HCT116 (cell line): ENCODE results near the gene RAI2. TPM values are rescaled to one million over a fixed set of nuclear protein-coding genes. Genes with fewer than 3 reads are reported as not detected.

Experiments used
- ATAC-seq: fragments of 200-7000 bp; cut with Tn5 transposase; 2 replicates; pipeline ENCODE4 v1.9.1; 2020; ENCODE audit warnings: mild to moderate bottlenecking, moderate library complexity
- BruUV-seq: library from RNA; stranded (reverse); fragments of 400-500 nt; replicated peaks from 2 replicates; lab custom pipeline; 2021; lab: Mats Ljungman, UMichigan
- CTCF ChIA-PET: fragments of 300-600 bp; sonication (Branson Sonifier 250); formaldehyde crosslinking; loops from one replicate; lab custom pipeline; 2021; ENCODE audit warnings: antibody characterized with exemption; lab: Charles Lee
- POLR2A ChIA-PET: fragments of 300-600, 350-600 bp; sonication (Branson Sonifier 250); formaldehyde crosslinking; loops from one replicate; lab custom pipeline; 2021; ENCODE audit warnings: antibody characterized with exemption; lab: Charles Lee
- RAD21 ChIA-PET, 2 experiments: fragments of 300-600 bp; sonication (Branson Sonifier 250); formaldehyde crosslinking; loops; one replicate each; lab custom pipeline; 2023; ENCODE audit warnings: low total read pairs in 2 of 2; ENCODE audit not compliant: uncharacterized antibody in 2 of 2, unreplicated experiment in 2 of 2, low non-redundant PET in 1 of 2; lab: Charles Lee
- DNase-seq: peaks from one replicate; pipeline ENCODE4 v3.0.0-alpha.2; 2010; ENCODE audit warnings: low read depth, low spot score
- H2AFZ ChIP-seq: fragments of 200-600 bp; shearing (Covaris generic), sonication (generic); 2 replicates; pipeline ENCODE4 v1.6.1; 2017; ENCODE audit warnings: low read depth, mixed run types, mixed read lengths, antibody characterized with exemption, low read length; ENCODE audit not compliant: poor library complexity, severe bottlenecking
- H3K27ac ChIP-seq: 2 replicates; pipeline ENCODE4 v1.5.1; 2012; ENCODE audit warnings: low read depth, low read length
- H3K27me3 ChIP-seq: fragments of 200-600 bp; sonication (generic); 2 replicates; pipeline ENCODE4 v1.6.1; 2016; ENCODE audit warnings: mixed run types, low read length, mixed read lengths; ENCODE audit not compliant: insufficient read depth
- H3K36me3 ChIP-seq, 2 experiments: fragments of 200-500 bp in 1 of 2; fragments of 200-600 bp in 1 of 2; sonication (Bioruptor generic) in 1 of 2; sonication (generic) in 1 of 2; 2 replicates each; pipeline versions ENCODE4 v1.5.1 to v1.6.1; 2014 to 2016; ENCODE audit warnings: low read length in 2 of 2, inconsistent platforms in 1 of 2, mixed read lengths in 1 of 2, mixed run types in 1 of 2; ENCODE audit not compliant: insufficient read depth in 2 of 2, control insufficient read depth in 1 of 2
- H3K4me1 ChIP-seq, 2 experiments: fragments of 200-600 bp in 1 of 2; sonication (generic) in 1 of 2; 2 replicates each; pipeline versions ENCODE4 v1.5.1 to v1.6.1; 2012 to 2017; ENCODE audit warnings: low read length in 2 of 2, inconsistent platforms in 1 of 2, mild to moderate bottlenecking in 1 of 2, mixed read lengths in 1 of 2, mixed run types in 1 of 2, moderate library complexity in 1 of 2; ENCODE audit not compliant: insufficient read depth in 2 of 2, control insufficient read depth in 1 of 2
- H3K4me2 ChIP-seq: fragments of 200-600 bp; sonication (generic); 2 replicates; pipeline ENCODE4 v1.6.1; 2017; ENCODE audit warnings: mixed run types, low read length, mixed read lengths
- H3K4me3 ChIP-seq, 2 experiments: fragments of 200-600 bp in 1 of 2; sonication (generic) in 1 of 2; replicated peaks in 1 of 2; 2 replicates each; pipeline ENCODE4 v1.5.1; 2011 to 2016; ENCODE audit warnings: low read length in 2 of 2, control low read depth in 1 of 2, low read depth in 1 of 2, mild to moderate bottlenecking in 1 of 2, mixed read lengths in 1 of 2, mixed run types in 1 of 2
- H3K79me2 ChIP-seq: fragments of 200-600 bp; sonication (generic); 2 replicates; pipeline ENCODE4 v1.6.1; 2017; ENCODE audit warnings: mild to moderate bottlenecking, mixed run types, low read length, moderate library complexity, mixed read lengths; ENCODE audit not compliant: insufficient read depth
- H3K9ac ChIP-seq: fragments of 200-600 bp; sonication (generic); 2 replicates; pipeline ENCODE4 v1.6.1; 2016; ENCODE audit warnings: low read length, mixed read lengths
- H3K9me2 ChIP-seq: fragments of 200-600 bp; sonication (generic), shearing (Covaris generic); 2 replicates; pipeline ENCODE4 v1.6.1; 2017; ENCODE audit warnings: mixed run types, mild to moderate bottlenecking, moderate library complexity; ENCODE audit not compliant: insufficient read depth
- H3K9me3 ChIP-seq, 2 experiments: fragments of 200-500 bp in 1 of 2; fragments of 200-600 bp in 1 of 2; sonication (Bioruptor generic) in 1 of 2; sonication (generic) in 1 of 2; 2 replicates each; pipeline ENCODE4 v1.6.1; 2014 to 2017; ENCODE audit warnings: low read length in 2 of 2, mixed read lengths in 2 of 2, inconsistent platforms in 1 of 2, low read depth in 1 of 2, mild to moderate bottlenecking in 1 of 2, mixed run types in 1 of 2, moderate library complexity in 1 of 2; ENCODE audit not compliant: control insufficient read depth in 1 of 2, insufficient read depth in 1 of 2
- H4K20me1 ChIP-seq: fragments of 200-600 bp; sonication (generic), shearing (Covaris generic); 2 replicates; pipeline ENCODE4 v1.6.1; 2017; ENCODE audit warnings: mixed run types, mild to moderate bottlenecking, moderate library complexity; ENCODE audit not compliant: insufficient read depth
- CBX3 ChIP-seq: IDR thresholded peaks from 2 replicates; pipeline ENCODE4 v1.6.1; 2012; ENCODE audit warnings: low read depth
- SRF ChIP-seq: IDR thresholded peaks from 2 replicates; pipeline ENCODE4 v1.6.1; 2012; ENCODE audit warnings: low read depth
- YY1 ChIP-seq: IDR thresholded peaks from 2 replicates; pipeline ENCODE4 v1.6.1; 2011; ENCODE audit warnings: low read length, low read depth, moderate library complexity, mild to moderate bottlenecking; ENCODE audit not compliant: insufficient replicate concordance; ENCODE audit errors: extremely low read depth
- intact Hi-C: fragments of 100-400 bp; cut with micrococcal nuclease; formaldehyde crosslinking; loops from 2 replicates; pipeline ENCODE4 v1.10.0; 2022
- total RNA-seq: library from RNA; stranded (reverse); gene quantifications from one replicate; pipeline ENCODE4 v1.2.1, GENCODE V29; 2021; ENCODE audit not compliant: unreplicated experiment
- TF ChIP-seq, protein P1 (sequence below), 3 experiments: fragments of 200-600 bp in 1 of 3; sonication (generic) in 1 of 3; IDR thresholded peaks in 2 of 3; conservative IDR thresholded peaks in 1 of 3; 2 replicates each; pipeline ENCODE4 v1.5.1; 2012 to 2017; ENCODE audit warnings: low read depth in 2 of 3, low read length in 2 of 3, antibody characterized with exemption in 1 of 3, borderline replicate concordance in 1 of 3, control low read depth in 1 of 3, mild to moderate bottlenecking in 1 of 3, mixed read lengths in 1 of 3, mixed run types in 1 of 3, moderate library complexity in 1 of 3; ENCODE audit not compliant: insufficient read depth in 1 of 3
- TF ChIP-seq, protein P2 (sequence below): IDR thresholded peaks from 2 replicates; pipeline ENCODE4 v1.6.1; 2011; ENCODE audit warnings: mild to moderate bottlenecking, low read length, moderate library complexity; ENCODE audit not compliant: insufficient replicate concordance; ENCODE audit errors: extremely low read depth

The RAI2 gene
- total RNA-seq, 1 experiment from 2014 or later = not detected

DNA sequence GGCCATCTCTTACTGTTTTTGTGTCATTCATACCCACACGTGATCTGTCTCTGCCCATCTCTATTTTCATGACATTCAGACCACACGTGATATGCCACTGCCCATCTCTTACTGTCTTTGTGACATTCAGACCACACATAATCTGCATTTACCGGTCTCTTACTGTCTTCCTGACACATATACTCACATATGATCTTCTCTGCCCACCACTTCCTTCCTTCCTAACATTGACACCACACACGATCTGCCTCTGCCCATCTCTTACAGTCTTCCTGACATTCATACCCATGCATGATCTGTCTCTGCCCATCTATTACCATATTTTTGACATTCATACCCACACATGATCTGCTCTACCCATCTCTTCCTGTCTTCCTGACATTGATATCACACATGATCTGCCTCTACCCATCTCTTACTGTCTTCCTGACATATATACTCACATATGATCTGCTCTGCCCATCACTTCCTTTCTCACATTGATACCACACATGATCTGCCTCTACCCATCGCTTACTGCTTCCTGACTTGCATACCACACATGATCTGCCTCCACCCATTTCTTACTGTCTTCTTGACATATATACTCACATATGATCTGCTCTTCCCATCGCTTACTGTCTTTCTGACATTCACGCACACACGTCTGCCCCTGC lies 87.7 kb downstream of the RAI2 start (continued):
- TF ChIP-seq, protein P1, sequence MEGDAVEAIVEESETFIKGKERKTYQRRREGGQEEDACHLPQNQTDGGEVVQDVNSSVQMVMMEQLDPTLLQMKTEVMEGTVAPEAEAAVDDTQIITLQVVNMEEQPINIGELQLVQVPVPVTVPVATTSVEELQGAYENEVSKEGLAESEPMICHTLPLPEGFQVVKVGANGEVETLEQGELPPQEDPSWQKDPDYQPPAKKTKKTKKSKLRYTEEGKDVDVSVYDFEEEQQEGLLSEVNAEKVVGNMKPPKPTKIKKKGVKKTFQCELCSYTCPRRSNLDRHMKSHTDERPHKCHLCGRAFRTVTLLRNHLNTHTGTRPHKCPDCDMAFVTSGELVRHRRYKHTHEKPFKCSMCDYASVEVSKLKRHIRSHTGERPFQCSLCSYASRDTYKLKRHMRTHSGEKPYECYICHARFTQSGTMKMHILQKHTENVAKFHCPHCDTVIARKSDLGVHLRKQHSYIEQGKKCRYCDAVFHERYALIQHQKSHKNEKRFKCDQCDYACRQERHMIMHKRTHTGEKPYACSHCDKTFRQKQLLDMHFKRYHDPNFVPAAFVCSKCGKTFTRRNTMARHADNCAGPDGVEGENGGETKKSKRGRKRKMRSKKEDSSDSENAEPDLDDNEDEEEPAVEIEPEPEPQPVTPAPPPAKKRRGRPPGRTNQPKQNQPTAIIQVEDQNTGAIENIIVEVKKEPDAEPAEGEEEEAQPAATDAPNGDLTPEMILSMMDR (IDR thresholded peaks at IDR 0.05 in 2 of 3, conservative IDR thresholded peaks at IDR 0.05 in 1 of 3; ENCODE audit: borderline replicate concordance in 1 of 3, insufficient read depth in 1 of 3, low read depth in 2 of 3, low read length in 2 of 3) = no peak
- no peak for TF ChIP-seq SRF

DNA sequence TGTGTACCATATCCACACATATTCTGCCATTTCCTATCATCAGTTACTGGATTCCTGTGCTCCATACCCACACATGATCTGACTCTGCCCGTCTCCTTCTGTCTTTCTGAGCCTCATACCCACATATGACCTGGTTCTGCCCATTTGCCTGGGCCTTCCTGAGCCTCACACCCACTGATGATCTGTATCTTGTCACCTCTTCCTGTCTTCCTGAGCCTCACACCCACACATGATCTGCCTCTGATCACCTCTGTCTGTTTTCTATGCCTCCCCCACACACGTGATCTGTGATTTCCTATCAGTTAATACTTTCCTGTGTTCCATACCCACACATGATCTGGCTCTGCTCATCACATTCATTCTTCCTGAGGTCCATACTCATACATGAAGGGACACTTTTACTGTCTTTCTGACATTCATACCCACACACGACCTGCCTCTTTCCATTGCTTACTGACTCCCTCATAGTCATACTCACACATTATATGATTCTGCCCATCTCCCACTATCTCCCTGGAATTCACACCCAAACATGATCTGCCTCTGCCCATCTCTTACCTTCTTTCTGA lies 91.3 kb downstream of the RAI2 start:
- CTCF ChIA-PET = no interaction called here
- H3K9me3 ChIP-seq = no peaks in the 10 kb centered on the region
- no peak overlapping the region for H3K4me3 ChIP-seq
- TF ChIP-seq, protein P2, sequence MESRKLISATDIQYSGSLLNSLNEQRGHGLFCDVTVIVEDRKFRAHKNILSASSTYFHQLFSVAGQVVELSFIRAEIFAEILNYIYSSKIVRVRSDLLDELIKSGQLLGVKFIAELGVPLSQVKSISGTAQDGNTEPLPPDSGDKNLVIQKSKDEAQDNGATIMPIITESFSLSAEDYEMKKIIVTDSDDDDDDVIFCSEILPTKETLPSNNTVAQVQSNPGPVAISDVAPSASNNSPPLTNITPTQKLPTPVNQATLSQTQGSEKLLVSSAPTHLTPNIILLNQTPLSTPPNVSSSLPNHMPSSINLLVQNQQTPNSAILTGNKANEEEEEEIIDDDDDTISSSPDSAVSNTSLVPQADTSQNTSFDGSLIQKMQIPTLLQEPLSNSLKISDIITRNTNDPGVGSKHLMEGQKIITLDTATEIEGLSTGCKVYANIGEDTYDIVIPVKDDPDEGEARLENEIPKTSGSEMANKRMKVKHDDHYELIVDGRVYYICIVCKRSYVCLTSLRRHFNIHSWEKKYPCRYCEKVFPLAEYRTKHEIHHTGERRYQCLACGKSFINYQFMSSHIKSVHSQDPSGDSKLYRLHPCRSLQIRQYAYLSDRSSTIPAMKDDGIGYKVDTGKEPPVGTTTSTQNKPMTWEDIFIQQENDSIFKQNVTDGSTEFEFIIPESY = no peak
- TF ChIP-seq YY1 (no peak), CBX3 (no peak)
- BruUV-seq = no TSS peak
- no peaks in the 10 kb centered on the region for H3K79me2 ChIP-seq
- H3K36me3 ChIP-seq = no peaks in the 10 kb centered on the region
- no peaks in the 10 kb centered on the region for H3K4me1 ChIP-seq
- H3K4me2 ChIP-seq = no peak overlapping the region
- RAD21 ChIA-PET = no interaction called here
- H3K9me2 ChIP-seq = no peaks in the 10 kb centered on the region
- H2AFZ ChIP-seq = no peak overlapping the region
- no peak overlapping the region for H3K9ac ChIP-seq
- ATAC-seq (no peak), DNase-seq (no peak)
- peaks cover 34% of the 10 kb centered on the region; the same call in 1 of the 2 replicates for H3K27me3 ChIP-seq
- no peaks in the 10 kb centered on the region for H4K20me1 ChIP-seq
- intact Hi-C loops = no loop called here
- POLR2A ChIA-PET = no interaction called here
- no peak overlapping the region for H3K27ac ChIP-seq
